Left forelimb (tissue), 1 donor: ENCODE results near the gene MIOX.

Source experiments
- DNase-seq: peaks from one replicate; pipeline ENCODE4 v3.0.0-alpha.2; 2018; ENCODE audit warnings: low spot score

MIOX gene

GRCh38 chr22:50486561-50487289 is at the start of gene MIOX:
Gene MIOX (plus strand): TSS chr22:50486859. CDS start chr22:50486898, 39 bp downstream.
- no peak for DNase-seq

- peak; percentile 59 for DNase-seq
Measured at GRCh38 chr22:50437511-50438304, 49.0 kb upstream of the MIOX start.

DNA sequence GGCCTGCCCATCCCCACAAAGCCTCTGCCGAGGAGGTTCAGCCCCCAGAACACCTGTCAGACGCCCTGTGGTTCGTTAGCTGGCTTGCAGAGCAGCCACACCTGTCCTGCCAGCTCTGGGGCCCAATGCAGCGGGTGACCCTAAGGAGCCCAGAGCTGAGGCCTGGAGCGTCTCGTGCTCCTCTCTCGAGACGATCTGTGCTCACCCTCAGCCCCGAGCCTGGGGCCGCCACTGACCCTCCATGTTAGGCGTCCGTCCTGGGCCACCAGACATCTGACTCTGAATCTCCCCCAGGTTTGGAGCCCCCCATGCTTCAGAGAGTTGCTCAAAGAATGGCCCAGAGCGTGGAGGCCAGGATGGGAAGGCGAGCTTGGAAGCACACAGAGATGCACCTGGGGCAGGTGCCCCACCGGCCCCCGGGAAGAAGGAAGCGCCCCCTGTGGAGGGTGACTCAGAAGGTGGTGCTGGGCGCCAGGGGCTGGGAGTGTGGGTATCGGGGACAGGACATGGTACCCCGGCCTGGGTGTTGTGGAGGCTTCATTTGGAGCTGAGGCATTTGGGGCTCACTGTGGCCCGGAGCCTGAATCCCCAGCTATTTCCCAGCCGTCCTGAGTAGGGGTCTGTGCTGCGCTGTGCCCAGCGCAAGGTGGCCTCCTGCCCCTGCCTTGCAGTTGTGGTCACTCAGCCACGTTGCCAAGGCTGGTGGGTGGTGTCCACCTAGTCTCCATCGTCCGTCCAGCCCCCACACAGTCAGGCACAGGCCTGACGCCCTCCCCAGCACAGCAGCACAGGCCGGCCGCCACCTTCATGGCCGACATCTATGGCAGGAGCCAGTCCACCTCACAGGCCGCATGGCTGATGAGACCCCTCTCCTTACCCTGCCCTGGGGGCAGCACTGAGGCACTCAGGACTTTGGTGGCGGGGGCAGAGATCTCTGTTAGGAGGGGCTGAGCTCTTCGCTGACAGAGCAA is 48.1 kb upstream of the MIOX start:
- no peak for DNase-seq

GRCh38 chr22:50439314-50439870 is 47.3 kb upstream of the MIOX start:
- DNase-seq = peak; percentile 51

DNA sequence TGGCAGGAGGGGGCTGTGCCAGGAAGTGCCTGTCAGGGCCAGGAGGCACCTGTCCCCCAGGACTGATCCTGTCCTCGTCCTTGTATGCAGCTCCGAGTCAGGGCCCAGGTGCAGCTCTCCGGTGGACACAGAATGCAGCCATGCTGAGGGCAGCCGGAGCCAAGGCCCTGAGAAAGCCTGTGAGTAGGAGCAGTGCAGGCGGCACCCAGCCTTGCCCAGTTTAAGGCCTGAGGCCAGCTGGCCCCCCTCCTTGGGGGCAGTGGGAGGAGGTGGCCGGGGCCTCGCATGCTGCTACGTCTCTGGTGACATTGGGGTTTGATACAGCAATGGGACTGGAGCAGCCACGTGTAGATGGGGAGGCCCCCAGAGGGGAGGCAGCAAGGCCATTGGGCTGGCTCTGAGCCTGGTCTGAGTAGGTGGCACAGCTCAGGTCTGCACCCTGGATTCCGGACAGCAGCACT is 46.8 kb upstream of the MIOX start:
- peak; percentile 60 for DNase-seq

- no peak for DNase-seq
Measured at GRCh38 chr22:50440544-50441249, 46.0 kb upstream of the MIOX start.

DNA sequence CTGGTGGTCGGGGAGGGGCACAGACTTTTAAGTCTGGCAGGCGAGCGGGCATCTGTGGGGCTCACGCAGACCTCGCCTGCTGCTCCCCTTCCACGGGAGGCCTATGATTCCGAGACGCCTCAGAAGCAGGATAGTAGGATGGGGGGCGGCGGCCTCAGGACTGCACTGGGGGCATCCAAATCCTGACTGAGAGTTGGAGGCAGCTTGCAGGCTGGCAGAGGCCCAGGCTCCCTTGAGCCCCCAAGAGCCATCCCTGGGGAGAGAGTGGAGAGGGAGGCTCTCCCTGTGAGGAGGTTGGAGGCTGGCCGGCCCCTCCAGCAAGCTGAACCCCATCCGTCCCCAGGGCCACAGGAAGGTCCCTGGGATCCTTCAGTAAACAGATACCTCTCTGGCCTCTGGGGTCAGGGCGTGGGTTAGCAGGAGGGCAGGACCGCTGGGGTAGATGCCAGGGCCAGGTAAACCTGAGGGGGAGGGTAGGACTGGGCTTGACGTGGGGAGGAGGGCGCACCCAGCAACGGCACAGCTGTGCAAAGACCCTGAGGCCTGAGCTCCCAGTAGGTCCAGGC is 45.1 kb upstream of the MIOX start:
- DNase-seq = no peak

DNA sequence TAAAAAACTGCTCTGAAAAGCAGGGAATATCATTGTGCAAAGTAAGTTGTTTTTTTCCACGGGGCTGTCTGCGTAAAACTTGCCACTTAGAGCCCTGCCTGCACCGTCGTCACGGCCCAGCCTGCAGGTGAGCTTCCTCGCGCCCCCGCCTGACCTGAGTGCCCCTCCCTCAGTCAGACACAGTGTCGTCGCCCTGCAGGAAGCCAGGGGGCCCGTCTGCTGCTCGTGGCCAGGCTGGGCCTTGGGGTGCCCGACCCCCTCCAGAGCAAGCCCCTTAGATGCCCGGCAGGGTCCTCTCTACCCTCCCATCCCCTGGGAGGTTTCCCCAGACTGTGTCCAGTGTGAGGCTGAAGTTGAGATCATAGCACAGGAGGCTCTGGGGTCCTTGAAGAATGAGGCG is 43.5 kb upstream of the MIOX start:
- no peak for DNase-seq

DNA sequence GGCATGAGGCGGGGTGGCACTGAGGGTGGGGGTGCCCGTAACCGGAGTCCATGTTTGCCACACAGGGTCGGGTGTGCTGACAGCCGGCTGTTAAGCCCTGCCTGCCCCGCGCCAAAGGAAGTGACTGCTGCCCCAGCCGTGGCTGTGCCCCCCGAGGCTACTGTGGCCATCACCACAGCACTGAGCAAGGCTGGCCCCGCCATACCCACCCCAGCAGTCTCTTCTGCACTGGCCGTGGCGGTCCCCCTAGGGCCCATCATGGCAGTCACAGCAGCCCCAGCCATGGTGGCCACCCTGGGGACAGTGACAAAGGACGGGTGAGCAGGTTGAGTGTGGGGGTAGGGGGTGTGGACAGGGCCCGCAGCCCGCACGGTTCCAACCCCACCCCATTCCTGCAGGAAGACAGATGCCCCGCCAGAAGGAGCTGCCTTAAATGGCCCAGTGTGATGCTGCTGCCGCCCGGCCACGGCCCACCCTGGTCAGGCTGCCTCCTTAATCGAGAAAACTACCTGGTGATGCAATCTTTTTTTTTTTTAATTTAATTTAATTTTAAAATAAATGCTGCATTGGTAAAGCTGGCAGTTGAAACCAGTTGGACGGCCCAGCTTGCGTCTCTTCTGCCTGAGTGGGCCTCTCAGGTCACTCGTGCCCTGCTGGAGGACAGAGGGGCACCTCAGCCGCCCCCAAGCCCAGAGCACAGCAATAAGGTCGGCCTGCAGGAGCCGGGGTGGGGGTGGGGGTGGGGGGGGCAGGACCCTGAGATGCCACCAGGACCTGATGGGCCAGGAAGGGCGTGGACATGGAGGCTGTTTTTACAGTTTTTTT is 42.6 kb upstream of the MIOX start:
- no peak for DNase-seq

- DNase-seq = no peak
Measured at GRCh38 chr22:50444663-50445062, 42.0 kb upstream of the MIOX start.

DNA sequence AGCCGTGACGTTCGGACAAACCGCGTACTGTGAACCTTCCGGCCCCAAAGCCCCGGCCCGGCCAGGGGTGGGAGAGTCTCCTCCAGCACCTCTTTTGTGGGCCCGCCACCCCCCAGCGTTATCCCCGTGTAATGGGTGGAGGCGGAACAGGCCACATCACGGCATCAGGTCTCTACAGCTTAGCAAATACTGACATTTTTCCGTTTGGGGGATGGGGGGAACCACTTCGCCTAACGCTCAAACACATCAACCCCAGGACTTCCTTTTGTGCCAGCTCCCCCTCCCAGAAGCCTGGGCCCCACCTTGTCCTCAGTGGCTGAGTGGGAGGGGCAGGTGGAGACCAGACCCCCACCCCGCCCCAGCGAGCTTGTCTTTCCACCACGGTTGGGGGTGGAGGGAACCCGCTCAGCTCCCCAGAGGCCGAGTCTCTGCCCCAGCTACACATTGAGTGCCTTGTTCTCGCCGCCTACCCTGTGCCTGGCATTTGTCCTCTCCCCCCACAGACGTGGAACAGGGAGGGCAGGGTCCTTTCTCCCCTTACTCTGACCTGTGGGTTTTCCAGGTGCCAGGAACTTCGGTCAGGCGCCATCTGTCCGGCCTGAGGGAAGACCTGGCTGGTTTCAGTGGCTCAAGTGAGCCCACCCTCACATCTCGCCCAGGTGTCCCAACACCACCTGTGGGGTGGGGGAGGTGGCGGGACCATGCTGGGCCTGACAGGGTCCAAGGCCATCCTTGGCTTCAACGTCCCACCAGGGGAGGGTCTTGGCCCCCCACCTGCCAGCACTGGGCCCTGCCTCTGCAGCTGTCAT is 41.4 kb upstream of the MIOX start:
- no peak for DNase-seq

DNA sequence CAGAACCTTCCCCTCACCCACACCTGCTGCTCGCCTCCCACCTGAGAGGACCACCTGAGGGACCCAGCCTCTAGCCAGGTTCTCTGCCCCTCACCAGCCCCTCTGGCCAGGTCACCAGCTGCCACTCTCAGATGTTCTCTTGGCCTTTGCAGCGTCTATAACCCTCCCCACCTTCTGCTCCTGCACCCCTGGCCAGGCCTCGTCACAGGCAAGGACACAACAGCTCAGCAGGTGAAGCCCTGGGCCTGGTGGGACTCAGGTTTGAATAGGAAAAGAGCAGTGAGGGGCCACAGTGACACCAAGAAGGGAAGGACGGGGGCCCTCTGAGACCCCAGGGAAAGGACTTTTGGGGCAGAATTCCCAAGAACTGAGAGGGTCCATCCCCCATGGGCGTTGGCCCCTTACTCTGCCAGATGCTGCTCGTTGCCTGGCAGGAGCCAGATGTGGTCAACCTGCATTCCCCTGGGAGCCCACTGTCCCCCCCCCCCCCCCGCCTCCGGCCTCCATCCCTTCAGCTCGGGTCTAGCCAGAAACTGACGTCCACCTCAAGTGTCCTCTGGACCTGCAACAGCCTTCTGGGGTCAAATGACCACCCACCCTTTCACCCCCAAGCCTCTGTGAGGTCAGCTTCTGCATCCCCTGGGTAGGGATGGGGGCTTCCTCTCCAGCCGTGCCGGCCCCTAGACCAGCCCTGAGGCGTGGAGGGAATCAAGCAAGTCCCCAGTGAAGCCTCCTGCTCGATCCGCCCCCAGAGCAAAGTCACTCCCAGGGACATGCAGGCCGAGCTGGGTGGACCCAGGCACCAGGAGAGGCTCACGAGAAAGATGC is 40.6 kb upstream of the MIOX start:
- DNase-seq = no peak

GRCh38 chr22:50446708-50447575 is 39.7 kb upstream of the MIOX start:
- no peak for DNase-seq

DNA sequence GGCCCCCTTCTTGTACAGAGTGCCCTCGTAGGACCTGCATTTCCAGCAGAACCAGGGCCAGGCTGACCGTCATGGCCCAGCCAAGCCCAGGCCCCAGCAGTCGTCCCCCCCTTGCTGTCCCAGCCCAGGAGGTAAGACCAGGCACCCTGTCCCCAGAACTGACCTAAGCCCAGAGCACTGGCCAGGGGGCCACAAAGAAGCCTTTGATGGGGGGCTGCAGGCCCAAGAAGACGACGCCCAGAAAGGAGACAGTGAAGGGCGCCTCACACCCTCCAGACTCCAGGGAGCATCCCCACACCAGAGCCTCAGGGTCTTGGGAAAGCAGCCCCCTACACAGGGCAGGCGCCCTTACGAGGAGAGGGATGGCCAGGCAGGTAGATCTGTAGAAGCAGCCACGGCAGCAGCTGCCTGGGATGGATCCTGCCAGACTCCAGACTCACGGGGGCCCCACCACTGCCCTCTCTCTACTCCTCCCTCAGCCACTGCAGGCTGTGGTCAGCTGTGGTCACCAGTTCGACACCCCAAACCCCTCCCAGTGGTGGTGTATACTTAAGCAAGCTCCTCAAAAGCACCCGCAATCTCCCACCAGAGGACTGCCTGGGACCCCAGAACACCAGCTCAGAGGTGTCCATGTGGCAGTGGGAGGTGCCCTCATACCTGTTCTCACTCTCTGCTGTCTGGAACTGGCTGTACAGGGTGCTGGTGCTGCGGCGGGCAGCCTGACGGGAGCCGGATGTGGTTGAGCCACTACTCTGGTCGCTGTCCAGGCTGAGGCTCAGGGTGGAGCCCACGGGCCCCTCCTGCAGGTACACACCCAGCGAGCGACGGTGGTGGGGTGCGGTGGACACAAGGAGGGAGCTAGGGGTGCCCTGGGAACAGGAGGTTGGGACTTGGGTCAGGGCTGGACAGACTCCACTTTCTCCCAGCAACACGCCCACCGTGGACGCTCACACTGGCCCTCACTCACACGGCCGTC is 38.8 kb upstream of the MIOX start:
- no peak for DNase-seq

DNA sequence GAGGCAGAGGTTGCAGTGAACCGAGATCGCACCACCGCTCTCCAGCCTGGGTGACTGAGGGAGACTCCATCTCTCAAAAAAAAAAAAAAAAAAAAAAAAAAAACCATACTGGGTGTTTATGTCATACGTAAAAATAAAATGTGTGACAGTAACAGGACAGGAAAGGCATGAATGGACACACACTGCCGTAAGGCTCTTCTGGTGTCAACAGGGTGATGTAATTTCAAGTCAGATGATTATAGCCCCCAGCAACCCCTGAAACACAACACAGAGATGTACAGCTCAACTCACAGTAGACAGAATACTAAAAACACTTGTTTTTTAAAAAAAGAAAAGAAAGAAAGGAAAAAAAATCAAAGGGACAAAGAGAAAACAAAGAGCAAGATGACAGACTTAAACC is 34.0 kb upstream of the MIOX start:
- DNase-seq = no peak

DNA sequence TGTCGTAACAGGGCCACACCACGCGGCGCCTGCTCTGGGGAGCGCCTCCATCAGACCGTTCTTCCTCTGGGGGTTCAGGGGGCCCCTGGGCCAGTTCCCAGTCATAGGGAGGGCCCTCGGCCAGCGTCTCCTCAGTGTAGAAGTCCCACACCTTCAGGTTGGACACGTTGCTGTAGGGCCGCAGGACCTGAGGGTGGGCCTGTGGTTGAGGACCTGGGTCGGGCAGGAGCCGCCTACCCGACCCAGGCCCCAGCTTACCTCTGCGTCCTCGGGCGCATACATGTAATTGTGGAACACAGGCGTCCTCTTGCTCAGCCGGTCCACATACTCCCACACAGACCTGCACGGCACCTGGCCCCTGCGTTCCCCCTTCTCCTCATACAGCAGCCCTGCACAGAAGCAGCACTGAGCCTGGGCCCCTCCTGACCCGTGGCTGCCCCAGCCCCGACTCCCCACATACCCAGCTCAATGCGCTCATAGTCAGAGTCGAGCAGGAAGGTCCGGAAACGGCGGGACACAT is 32.0 kb upstream of the MIOX start:
- DNase-seq = no peak
